ENCODE results near the gene NINJ1.
"Not testable (repeated sequence)": the region's sequence is repeated elsewhere in the genome, so short reads cannot be mapped to it uniquely, and the experiment has no call there.

The NINJ1 gene

DNA sequence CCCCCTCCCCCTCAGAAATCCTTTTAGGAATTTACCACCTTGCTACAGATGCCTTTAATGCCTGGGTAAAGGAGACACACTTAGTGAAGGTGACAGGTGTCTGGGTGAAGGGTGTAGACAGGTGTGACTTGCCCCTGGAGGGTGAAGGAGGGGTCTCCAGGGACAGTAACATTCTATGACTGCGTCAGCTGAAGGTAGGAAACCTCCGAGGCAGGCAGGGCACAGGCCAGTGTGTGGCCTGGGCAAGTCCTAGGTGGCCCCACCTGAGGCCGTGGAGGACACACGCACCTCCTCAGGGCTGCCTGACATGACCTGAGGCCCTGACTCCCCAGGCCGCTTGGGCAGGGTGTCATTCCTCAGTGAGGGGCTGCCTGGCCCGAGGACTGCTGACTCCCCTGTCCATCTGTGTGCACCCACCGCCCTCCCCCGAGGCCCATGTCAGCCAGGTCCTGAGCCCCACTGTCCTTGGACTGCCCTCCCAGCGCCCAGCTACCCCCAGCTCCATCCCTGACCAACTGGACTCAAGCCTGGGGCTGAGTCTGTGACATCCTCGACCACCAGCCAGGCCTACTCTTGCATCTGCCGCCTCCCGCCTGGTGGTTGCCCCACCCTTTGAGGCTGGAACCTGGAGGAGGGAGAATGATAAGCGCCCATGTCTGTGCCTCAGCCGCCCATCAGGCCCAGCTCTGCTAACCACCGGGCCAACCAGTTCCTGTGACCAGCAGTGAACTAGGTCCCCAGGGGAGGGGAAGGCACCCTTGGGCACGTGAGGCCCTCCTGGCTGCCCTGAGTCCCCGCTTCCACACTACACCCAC, 19.7 kb downstream of the NINJ1 start:
- no peak for TF ChIP-seq GATA1 (IDR thresholded peaks at IDR 0.05; ENCODE audit: low read depth, low read length)
- no peak for TF ChIP-seq POLR2A (IDR thresholded peaks at IDR 0.05; ENCODE audit: low read length)
- peak; percentile 63 to 68 for DNase-seq

DNA sequence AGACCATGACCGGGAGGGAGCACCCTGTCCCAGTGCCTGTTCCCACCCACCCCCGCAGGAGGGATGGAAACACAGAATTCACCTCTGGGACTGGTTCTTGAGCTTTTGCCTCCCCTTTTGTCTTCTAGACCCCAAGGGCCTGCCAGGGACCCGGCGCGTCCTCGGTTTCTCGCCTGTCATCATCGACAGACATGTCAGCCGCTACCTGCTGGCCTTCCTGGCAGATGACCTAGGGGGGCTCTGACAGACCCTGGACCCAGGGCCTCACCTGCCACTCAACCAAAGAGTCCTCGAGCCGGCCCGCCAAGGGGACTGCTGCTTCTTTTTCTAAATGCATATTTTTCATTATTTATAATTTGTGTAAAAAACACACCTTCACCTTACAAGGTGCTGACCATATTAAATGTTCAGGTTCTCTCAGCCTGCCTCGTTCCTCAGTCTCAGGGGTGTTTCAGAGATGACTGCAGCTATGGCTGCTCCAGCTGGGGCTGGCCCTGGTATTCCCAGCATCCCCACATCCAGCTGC, 21.1 kb downstream of the NINJ1 start:
- DNase-seq, result no peak
- TF ChIP-seq GATA1 (IDR thresholded peaks at IDR 0.05; ENCODE audit: low read depth, low read length) (no peak), POLR2A (IDR thresholded peaks at IDR 0.05; ENCODE audit: low read length) (no peak)

DNA sequence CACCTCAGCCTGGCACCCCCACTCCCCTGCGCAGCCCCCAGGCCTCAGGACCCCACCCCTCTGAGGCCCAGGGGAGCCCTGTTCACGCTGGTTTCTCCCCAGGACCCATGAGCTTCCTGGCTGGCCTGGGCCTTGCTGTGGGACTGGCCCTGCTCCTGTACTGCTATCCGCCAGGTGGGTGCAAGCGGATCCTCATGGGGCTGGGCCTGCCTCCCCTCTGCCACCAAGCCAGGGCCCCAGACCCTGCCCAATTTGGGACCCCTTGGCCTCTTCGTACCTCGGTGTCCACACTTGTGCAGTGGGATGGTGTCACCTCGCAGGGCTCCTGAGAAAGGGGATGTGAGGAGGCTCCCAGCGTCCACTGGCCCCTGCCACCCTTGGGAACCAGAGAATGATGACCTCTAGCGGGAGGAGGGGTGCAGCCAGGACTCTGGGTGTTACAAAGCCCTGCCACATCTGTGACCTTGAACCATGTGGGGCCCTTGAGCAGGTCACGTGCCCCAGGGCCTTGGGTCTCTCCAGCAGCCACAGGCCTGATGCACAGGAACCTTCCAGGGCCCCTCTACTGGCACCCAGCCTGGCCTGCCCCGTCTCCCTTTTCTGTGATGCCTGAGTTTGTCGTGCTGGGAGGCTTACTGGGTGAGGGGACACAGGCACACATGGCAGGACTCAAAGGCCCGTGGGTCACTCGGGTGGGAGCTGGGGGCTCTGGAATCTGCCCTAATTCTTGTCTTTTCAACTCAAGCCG, 21.8 kb downstream of the NINJ1 start:
- no peak for DNase-seq
- TF ChIP-seq GATA1 (IDR thresholded peaks at IDR 0.05; ENCODE audit: low read depth, low read length) (no peak), POLR2A (IDR thresholded peaks at IDR 0.05; ENCODE audit: low read length) (no peak)

DNA sequence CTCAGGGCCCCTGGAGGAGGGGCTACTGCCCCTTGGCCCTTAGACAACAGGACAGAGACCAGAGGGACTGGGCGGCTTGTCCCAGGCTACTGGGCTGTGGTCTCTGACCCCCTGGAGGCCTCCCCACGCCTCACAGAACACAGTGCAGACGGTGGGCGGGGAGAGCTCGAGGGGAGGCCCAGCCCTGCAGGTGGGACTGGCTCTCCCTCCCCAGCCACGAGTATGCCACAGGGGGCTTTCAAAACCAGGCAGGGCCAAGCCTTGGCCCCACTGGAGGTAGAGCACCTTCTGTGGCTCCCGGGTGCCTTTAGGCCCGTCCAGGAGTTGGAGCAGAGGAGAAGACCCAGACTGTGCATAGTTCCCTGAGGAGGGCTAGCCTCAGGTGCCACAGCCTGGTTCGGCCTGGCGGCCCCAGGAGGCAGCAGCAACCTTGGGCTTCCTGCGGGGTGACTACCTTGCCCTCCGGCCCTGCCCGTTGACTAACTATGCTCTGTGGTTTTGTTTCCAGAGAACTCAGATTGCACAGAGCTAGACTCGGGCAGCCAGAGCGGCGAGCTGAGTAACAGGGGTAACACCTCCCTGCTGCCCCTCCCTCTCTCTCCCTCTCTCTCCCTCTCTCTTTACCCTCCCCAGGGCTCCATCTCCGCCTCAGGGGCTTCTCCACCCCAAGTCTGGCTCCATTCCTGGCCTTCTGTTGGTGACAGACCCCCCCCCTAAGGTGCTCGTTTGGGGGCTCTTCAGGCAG, 22.5 kb downstream of the NINJ1 start:
- no peak for TF ChIP-seq GATA1 (IDR thresholded peaks at IDR 0.05; ENCODE audit: low read depth, low read length)
- TF ChIP-seq POLR2A (IDR thresholded peaks at IDR 0.05; ENCODE audit: low read length), result no peak
- no peak for DNase-seq

DNA sequence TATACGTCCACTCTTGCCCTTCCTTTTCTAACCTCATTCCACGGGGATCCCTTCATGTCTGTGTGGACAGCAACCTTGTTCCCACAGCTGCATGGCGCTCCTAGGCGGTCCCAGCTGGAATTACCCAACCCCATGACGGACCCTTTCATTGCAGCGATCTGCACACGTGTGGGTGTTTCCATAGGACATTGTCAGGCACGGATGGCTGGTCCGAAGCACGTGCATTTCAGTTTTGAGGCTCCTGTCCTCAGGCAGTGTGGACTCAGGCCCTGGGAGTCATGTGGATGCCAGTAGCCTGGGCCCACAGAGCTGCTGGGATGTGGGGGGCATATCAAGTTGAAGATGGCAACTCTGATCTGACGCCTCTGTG, 23.1 kb downstream of the NINJ1 start:
- DNase-seq, result no peak

DNA sequence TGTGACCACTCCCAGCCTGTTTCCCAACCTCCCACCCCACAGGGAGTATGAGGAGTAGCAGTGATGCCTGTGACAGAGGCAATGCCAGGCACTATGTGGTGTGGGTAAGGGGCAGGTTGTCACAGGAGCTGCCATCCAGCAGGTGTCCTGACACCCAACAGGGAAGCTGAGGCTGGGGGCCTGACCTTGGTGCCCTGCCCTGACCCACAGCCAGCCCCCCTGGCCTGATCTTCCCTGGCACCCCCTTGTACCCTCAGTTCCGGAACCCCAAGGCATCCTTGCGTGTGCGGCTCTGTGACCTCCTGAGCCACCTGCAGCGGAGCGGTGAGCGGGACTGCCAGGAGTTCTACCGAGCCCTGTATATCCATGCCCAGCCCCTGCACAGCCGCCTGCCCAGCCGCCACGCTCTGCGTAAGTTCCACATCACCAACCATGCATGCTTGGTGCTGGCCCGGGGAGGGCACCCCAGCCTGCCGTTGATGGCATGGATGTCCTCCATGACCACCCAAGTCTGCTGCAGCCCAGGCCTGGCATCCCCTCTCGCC, 23.7 kb downstream of the NINJ1 start:
- no peak for TF ChIP-seq POLR2A (IDR thresholded peaks at IDR 0.05; ENCODE audit: low read length)
- no peak for TF ChIP-seq GATA1 (IDR thresholded peaks at IDR 0.05; ENCODE audit: low read depth, low read length)
- DNase-seq, result no peak

More for the DNA sequence above, 23.1 kb downstream of the NINJ1 start:
- TF ChIP-seq GATA1 (IDR thresholded peaks at IDR 0.05; ENCODE audit: low read depth, low read length) (no peak), POLR2A (IDR thresholded peaks at IDR 0.05; ENCODE audit: low read length) (no peak)

DNA sequence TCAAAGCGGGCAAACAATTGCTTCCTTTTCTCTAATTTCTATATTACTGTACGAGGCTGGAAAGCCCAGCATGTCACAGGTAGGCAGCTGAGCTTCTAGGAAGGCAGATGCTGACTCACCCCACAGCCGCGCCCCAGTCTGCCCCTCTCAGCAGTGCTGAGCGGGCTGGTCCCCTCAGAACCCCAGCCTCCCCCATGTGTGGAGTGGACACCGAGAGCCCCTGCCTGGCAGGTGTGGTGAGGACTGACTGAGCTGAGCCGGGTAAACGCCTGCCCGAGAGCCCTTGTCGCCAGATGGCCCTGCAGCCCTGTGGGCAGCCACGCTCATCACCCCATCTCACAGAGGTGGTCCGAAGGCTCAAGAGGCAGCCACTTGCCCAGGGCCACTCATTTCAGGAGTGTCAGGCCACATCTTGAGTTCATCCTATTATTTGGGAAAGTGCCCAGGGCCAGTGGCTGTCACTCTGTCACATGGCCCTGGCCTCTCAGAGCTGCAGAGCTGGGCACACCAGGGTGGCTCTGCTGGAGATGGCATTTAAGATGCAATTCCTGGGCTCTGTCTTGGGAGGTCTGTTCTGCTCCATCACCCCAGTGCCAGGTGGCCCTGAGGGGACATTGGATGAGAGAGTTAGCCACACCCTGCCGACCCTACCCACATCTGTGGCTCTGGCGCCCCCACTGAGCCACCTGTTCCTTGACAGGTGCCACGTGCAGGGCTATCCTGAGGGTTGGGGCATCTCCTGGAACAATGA, 25.6 kb downstream of the NINJ1 start:
- DNase-seq, result peak in 1 of 2 experiments; percentile 14
- no peak for TF ChIP-seq POLR2A (IDR thresholded peaks at IDR 0.05; ENCODE audit: low read length)
- no peak for TF ChIP-seq GATA1 (IDR thresholded peaks at IDR 0.05; ENCODE audit: low read depth, low read length)

DNA sequence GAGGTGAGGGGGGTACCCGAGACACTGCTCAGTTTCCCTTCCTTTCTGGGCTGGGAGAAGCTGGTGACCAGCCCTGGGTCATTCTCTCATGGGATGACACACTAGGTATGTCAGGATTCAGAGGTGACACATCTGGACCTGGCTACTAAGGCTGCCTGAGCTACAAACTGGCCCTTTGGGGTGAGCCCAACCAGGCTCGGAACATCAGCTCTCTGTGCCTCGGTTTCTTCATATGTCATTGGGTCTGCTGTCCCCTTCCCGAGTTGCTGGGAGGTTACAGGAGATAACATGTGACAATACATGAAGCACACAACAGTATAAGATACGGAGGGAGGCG, 26.3 kb downstream of the NINJ1 start:
- TF ChIP-seq POLR2A (IDR thresholded peaks at IDR 0.05; ENCODE audit: low read length), result no peak
- no peak for TF ChIP-seq GATA1 (IDR thresholded peaks at IDR 0.05; ENCODE audit: low read depth, low read length)
- no peak for DNase-seq

DNA sequence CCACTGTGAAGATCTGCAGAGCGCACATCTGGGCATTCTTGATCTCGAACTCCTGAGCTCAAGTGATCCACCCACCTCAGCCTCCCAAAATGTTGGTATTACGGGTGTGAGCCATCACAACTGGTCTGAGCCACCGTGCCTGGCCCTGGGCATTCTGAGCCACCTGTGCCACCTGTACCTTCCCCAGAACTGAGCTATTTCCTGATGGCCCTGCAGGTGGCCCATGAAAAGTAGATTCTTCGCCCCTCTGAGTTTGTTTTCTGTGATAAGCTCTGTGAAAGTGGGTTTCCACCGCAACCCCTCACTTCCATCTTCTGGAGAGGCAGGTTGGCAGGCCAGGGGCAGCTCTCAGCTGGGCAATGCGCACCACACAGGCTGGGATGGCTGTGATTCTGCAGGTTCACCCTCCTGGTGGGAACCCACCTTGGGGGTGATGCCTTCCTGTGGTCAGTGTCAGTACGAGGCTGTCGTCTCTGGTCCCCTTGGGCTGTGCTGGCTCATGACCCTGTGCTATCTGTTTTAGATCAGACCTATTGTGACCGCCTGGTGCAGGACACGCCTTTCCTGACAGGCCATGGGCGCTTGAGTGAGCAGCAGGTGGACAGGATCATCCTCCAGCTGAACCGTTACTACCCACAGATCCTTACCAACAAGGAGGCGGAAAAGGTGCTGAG, 26.8 kb downstream of the NINJ1 start:
- TF ChIP-seq GATA1 (IDR thresholded peaks at IDR 0.05; ENCODE audit: low read depth, low read length) (no peak), POLR2A (IDR thresholded peaks at IDR 0.05; ENCODE audit: low read length) (no peak)
- DNase-seq, result no peak

DNA sequence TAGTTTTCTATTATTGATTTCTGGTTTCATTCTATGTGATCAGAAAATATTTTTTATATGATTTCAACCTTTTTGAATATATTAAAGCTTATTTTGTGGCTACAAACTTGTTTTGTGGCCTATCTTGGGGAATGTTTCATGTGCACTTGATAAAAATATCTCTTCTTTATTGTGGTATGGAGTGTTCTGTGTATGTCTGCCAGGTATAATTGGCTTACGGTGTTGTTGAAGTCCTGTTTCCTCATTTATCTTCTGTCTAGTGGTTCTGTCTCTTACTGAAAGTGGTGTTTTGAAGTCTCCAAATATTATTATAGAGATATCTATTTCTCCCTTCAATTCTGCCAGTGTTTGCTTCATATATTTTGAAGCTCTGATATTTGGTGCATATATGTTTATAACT, 28.4 kb downstream of the NINJ1 start:
- TF ChIP-seq GATA1 (IDR thresholded peaks at IDR 0.05; ENCODE audit: low read depth, low read length) (no peak), POLR2A (IDR thresholded peaks at IDR 0.05; ENCODE audit: low read length) (no peak)
- no peak for DNase-seq

DNA sequence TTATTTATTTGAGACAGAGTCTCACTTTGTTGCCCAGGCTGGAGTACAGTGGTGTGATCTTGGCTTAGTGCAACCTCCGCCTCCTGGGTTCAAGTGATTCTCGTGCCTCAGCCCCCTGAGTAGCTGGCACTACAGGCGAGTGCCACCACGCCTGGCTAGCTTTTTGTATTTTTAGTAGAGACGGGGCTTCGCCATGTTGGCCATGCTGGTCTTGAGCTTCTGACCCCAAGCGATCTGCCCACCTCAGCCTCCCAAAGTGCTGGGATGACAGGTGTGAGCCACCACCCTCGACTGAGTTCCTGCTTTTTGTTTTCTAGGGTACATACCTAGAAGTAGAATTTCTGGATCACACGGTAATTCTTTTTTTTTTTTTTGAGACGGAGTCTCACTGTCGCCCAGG, 33.0 kb downstream of the NINJ1 start:
- not testable (repeated sequence) for DNase-seq

DNA sequence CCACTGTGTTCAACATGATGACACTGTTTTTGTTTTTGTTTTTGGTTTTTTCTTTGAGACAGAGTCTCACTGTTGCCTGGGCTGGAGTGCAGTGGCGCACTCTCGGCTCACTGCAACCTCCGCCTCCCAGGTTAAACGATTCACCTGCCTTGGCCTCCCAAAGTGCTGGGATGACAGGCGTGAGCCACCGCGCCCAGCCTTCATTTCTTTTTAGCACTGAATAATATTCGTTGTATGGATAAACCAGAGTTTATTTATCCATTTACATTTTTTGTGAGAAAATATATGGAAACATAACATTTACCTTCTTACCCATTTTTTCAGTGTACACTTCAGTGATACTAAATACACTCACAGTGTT, 33.8 kb downstream of the NINJ1 start:
- no peak for DNase-seq
- TF ChIP-seq POLR2A (IDR thresholded peaks at IDR 0.05; ENCODE audit: low read length) (no peak), GATA1 (IDR thresholded peaks at IDR 0.05; ENCODE audit: low read depth, low read length) (no peak)
